HG02798 (cell line): Measurements from ENCODE around the gene CTBP2.

Experiments used
- ATAC-seq: cut with Tn5 transposase; IDR thresholded peaks from one replicate; pipeline ENCODE4 v1.9.1; 2021; ENCODE audit warnings: mild to moderate bottlenecking; ENCODE audit not compliant: unreplicated experiment, poor library complexity

The CTBP2 gene

GRCh38 chr10:125016611-125017202 is 143.7 kb downstream of the CTBP2 start:
- ATAC-seq, result no peak

DNA sequence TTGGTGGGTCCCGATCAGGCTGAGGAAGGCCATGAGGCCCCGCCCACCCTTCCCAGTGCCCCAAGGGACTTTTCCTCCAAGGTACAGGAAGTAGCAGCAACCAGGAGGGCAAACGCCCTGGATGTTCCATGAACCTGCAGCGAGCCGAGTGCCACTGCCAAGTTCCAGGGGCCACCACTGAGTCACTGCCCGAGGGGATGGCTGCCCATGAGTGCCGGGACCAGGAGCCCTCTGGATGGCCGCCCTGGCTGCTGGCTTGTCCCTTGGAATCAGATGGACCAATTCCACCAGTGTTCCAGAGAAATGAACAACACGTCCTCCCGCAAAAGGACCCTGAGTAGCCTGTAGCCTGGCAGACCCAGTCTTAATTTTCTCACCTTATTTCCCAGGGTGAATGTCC is 144.2 kb downstream of the CTBP2 start:
- ATAC-seq, result no peak

DNA sequence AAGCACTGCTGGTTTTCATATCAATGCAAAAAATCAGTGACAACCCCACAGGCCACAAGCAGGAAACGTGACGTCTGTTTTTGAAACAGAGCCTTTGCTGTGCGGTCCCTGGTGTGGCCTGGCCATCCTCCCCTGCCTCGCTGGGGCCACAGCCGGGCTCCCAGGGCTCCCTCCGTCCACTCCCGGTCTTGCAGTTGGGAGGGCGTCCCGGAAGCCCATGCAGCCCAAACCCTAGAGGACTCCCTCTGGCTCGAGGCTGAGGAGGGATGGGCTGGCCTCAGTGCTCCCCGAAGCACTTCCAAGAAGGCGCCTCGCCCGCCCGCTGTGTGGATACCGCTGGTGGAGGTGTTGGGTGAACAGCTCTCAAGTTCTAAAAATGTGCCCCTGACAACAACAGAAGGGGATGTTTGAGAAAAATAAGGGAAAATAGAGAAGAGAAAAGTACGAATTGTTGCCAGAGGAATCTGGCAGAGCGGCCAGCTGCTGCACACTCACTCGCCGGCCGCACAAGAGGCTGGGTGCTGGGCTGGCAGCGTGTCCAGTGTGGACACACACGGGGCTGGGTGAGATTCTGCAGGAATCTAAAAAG is 144.9 kb downstream of the CTBP2 start:
- no peak for ATAC-seq

- no peak for ATAC-seq
These were observed 145.5 kb downstream of the CTBP2 start for GRCh38 chr10:125014836-125015355.

- no peak for ATAC-seq
These were observed 146.1 kb downstream of the CTBP2 start for GRCh38 chr10:125014086-125014830.

GRCh38 chr10:125013529-125013872 is 146.9 kb downstream of the CTBP2 start:
- no peak for ATAC-seq

DNA sequence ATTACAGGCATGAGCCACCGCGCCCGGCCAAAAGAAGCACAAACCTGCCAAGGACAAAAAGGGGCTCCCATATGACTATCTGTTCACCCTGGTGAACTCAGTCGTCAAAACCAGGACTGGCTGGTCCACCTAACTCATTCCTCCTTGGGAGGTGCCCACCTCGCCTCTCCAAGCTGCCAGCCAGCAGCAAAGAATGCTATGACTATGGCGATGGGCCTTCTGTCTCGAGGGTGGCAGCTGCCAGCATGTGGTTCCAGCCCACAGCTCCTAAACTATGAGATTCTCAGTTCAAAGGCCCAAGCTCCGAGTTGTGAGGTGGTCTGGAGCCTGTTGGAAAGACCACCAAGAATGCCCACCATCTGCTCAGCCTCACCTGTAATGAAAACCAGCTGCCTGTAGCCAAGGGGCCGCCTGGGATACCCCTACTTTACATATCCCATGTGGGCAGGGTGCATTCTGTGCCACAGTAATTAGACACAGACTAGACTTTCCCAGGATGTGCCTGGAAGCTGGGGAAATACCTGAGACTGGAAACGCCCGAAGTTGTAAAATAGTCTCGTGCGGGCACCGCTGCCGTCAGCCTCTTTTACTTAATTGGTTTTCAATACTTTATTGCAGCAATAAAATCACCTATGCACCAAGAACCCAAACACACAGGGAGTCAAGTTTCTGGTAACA is 147.4 kb downstream of the CTBP2 start:
- no peak for ATAC-seq

DNA sequence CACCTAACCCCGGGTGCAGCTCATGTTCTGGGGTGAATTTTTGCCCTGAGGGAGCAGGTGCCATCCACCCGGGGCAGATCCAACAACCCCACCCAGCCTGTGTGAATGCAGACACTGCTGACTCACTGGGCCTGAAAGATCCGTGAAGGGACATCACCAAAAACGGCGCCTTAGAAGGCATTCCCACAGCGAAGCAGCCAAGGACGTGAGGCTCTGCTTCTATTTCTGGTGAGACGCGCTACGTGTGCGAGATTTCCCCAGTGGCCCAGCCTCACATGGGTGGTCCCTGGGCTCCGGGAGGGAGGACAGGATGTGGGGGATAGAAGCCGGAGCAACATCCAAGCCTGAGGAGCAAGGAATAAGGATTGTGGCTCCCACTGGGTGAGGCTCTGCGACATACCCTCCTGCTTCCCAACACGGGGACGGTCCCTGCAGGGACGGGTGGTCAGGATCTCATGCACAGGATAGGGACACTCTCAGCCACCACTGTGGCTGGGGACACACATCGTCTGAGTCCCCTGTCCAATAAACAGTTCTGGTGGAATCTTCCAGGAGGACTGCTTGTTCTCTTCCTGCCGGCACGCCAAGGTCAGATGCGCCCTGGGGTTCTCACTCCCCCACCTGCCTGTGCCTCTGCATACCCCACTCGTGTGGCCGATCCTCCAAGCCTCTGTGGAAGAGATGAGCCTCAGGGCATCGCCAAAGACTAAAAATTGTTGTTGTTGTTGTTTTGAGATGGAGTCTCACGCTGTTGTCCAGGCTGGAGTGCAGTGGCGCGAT is 148.2 kb downstream of the CTBP2 start:
- no peak for ATAC-seq

DNA sequence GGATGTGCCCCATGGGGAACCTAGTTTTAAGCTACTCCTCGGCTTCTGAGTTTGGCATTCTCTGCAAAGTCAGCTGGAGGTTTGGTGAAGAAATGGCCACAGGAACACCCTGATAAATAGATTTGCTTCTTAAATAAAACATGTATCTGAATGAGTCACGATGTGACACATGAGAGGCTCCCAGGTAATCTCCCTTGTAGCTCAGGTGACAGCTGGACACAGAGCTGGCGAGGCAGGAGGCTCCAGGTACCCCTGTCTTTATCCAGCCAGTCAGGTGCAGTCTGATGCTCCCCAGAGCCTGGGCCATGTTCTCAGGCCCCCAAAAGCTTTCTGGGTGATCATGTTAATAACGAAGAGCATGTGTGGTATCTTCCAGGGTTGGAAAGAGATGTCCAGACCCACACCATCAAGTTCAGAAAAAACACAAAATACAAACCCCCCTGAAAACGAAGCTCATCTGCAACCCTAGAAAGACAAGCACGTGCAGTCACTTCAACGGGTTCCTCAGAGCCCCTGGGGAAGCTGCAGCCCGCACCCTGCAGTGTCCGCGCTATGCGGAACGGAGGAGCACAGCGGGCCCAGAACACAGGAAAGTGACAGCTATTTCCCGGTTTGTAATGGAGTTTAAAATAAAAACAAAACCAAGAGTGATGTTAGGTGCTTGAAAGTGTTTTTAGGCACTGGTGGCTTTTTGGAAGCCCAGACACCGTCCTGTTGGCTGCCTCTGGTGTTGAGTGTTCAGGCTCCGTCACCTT is 149.0 kb downstream of the CTBP2 start:
- ATAC-seq, result no peak

- ATAC-seq, result no peak
These were observed 150.0 kb downstream of the CTBP2 start for GRCh38 chr10:125010362-125010761.

DNA sequence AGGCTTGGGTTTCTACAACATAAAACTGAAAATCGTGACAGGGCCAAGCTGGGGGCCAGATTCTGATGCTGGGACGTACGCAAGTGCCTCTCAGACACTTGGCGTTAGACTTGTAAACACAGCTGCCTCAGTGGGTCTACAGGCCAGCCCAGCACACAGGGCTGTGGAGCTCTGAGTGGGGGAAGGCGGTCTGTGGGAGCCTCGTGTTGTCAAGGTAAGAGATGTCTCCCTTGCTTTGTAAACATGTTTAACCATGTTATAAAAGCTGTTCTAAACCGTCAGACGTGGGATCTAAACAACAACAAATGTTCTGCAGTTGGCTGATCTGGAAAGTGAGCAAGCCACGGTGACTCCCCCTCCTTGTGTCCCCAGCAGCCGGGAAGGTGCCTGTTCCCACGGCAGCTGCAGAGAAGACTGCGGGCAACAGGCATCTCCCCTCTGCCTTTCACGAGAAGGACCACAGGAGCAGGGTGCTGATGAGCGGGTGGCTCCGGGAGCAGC is 150.7 kb downstream of the CTBP2 start:
- no peak for ATAC-seq

- no peak for ATAC-seq
These were observed 151.4 kb downstream of the CTBP2 start for GRCh38 chr10:125008689-125009638.

- ATAC-seq, result no peak
These were observed 152.9 kb downstream of the CTBP2 start for GRCh38 chr10:125007436-125007835.

DNA sequence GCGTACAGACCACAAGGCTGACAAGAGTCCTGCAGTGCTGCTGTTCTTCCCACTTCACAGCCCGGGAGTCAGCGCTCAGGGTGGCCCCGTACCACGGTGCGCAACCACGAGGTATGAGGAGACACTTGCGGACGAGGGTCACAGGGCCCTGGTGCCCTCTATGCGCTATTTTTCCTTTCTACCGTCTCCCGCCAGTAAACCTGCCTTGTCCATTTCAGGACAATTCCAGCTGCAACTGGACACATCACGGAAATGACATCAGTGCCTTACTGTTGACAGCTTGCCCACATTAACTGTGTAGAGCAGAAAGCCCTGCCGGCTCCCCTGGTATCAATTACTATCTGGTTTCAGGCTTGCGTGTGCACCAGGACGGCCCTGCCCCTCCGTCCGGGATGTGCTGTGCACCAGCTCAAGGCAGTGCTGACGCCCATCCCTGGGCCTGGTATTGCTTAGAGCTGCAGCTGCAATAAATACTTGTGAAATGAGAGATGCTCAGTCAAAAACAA is 153.4 kb downstream of the CTBP2 start:
- ATAC-seq, result no peak

GRCh38 chr10:125006188-125006680 is 154.1 kb downstream of the CTBP2 start:
- no peak for ATAC-seq

DNA sequence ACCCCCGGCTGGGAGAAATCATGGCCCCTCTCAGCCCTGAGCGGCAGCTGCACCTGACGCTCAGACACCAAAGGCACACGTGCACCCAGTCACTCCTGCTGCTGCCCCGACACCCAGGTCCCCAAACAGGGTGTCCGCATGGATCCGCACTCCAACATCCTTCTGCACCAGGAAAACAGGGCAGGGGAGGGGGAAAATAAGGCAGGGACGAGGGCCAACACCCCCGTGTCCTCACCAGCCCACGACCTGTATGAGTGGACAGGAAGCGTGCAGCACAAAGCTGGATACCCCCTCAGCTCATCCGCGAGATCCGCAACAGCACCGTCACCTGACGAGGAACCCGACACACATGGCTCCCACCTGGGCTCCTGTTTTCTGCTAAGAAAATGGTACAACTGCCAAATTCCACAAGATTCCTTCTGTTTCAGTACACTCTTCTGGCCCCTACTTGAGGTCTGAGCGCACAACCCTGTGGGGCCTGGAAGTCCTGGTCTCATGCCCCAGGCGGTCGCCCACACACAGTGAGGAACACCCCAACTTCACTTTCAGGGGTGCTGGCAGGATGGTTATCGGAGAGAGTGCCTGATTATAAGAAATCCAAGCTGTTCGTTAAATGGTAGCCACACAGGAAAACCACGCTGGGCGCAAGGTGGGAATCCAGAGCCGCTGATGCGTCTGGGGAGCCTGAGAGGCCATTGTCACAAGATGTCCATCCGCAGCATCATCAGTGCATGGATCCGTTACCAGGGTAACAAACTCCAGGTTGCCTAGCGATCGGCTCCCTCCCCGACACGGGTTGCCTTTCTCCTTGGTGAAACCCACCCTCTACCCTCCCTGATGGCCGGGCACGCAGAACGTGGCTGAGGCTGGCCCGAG is 154.8 kb downstream of the CTBP2 start:
- ATAC-seq, result no peak
